Neutrophil (primary cell): ENCODE results near the gene CCDC201.

Experiments used
- H3K27ac ChIP-seq: fragments of 200-600 bp; sonication (generic); 2 replicates; pipeline ENCODE4 v1.5.1; 2016; ENCODE audit warnings: mild to moderate bottlenecking, moderate library complexity
- H3K27me3 ChIP-seq: fragments of 200-600 bp; sonication (generic); 2 replicates; pipeline ENCODE4 v1.6.0; 2016; ENCODE audit warnings: mild to moderate bottlenecking
- H3K36me3 ChIP-seq: fragments of 200-600 bp; sonication (generic); 2 replicates; pipeline ENCODE4 v1.5.1; 2017
- H3K4me1 ChIP-seq, 2 experiments: fragments of 200-600 bp in 1 of 2; sonication (generic) in 1 of 2; 1 replicate in 1 of 2; 2 replicates in 1 of 2; pipeline versions ENCODE4 v1.5.1 to v1.6.1; 2013 to 2016; ENCODE audit warnings: low read depth in 1 of 2, low read length in 1 of 2, mild to moderate bottlenecking in 1 of 2, moderate library complexity in 1 of 2; ENCODE audit not compliant: control insufficient read depth in 1 of 2, insufficient read depth in 1 of 2
- H3K4me3 ChIP-seq, 2 experiments: fragments of 200-600 bp in 1 of 2; sonication (generic) in 1 of 2; 1 replicate in 1 of 2; 2 replicates in 1 of 2; pipeline ENCODE4 v1.5.1; 2013 to 2016; ENCODE audit warnings: low read depth in 1 of 2, low read length in 1 of 2, mild to moderate bottlenecking in 1 of 2, moderate library complexity in 1 of 2
- H3K9me3 ChIP-seq: fragments of 200-600 bp; sonication (generic); 2 replicates; pipeline ENCODE4 v1.5.1; 2016
- TF ChIP-seq, protein P1 (sequence below): fragments of 200-600 bp; sonication (generic); IDR thresholded peaks from 2 replicates; pipeline ENCODE4 v1.5.1; 2016; ENCODE audit warnings: antibody characterized with exemption

CCDC201 gene

DNA sequence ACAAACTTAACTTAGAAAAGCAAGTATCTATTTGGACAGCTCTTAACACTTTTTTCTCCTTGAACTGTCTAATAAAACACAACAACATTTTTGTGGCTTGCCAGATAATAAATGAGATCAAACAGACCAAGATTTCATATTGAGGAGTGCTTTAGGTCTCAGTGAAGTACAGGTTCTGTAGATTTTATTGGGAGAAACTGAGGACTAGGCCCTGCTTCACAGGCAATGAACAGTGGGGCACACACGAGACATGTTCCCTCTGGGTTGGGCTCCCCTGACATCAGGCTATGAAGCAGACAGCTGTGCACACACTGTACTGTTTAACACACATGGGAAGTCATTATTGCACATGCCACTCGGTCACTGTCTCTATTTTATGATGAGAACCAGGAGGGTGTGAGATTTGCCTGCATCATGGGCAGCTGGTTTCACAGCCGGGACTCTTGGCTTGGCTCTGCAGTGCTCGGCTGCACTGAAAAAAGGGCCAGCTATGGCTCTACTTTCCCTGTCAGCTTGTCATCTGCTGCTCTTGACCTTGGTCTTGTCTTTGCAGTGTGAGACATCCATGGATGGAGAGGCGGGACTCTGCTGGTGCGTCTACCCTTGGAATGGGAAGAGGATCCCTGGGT lies 19.6 kb upstream of the CCDC201 start:
- TF ChIP-seq, protein P1, sequence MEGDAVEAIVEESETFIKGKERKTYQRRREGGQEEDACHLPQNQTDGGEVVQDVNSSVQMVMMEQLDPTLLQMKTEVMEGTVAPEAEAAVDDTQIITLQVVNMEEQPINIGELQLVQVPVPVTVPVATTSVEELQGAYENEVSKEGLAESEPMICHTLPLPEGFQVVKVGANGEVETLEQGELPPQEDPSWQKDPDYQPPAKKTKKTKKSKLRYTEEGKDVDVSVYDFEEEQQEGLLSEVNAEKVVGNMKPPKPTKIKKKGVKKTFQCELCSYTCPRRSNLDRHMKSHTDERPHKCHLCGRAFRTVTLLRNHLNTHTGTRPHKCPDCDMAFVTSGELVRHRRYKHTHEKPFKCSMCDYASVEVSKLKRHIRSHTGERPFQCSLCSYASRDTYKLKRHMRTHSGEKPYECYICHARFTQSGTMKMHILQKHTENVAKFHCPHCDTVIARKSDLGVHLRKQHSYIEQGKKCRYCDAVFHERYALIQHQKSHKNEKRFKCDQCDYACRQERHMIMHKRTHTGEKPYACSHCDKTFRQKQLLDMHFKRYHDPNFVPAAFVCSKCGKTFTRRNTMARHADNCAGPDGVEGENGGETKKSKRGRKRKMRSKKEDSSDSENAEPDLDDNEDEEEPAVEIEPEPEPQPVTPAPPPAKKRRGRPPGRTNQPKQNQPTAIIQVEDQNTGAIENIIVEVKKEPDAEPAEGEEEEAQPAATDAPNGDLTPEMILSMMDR = no peak

DNA sequence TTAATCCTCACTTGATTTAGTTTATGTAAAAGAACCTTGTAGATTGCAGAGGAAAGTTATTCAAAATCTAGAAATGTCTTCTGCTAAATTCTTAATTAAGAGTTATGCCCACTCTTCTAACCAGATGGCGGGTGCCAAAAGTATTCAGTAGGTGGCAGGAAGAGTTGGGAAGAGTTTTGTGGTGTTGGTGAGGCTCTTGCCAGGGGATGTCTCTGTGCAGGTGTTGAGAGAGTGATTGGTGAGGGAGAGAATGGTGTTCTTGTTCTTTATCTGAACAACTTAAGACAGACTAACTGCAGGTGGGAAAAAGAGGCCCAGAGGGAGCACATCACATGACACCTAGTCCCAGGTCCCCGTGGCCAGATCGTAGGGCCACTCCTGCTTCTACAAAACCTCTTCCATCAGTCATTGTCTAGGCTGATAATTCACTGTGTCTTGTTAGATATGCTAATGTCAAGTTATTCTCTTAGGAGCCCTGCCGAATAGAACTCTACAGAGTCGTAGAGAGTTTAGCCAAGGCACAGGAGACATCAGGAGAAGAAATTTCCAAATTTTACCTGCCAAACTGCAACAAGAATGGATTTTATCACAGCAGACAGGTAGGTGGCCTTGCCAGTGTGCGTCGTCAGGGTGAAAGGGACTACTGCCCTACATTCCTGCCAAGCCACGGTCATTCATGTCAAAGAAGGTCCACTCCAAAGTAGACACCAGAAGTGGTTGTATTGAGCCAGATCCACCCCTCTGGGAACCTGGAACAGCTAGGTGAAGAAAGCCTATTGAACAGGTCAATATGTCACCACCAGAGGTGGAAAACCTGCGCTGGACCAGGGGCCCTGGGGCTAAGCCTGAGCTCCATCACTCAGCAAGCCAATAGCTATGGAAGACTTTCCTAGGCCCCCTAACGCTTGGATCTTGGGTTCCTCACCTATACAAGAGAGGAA lies 18.9 kb upstream of the CCDC201 start:
- Histone ChIP-seq H3K9me3 (no peaks in the 10 kb centered on the region), H3K36me3 (no peaks in the 10 kb centered on the region), H3K27me3 (peaks cover 71% of the 10 kb centered on the region), H3K27ac (no peak overlapping the region), H3K4me1 (no peaks in the 10 kb centered on the region), H3K4me3 (no peak overlapping the region)
- TF ChIP-seq, protein P1 = no peak

More for the DNA sequence above, 19.6 kb upstream of the CCDC201 start:
- H3K4me3 ChIP-seq = no peak overlapping the region
- H3K9me3 ChIP-seq = no peaks in the 10 kb centered on the region
- H3K27me3 ChIP-seq = peaks cover 67% of the 10 kb centered on the region
- H3K36me3 ChIP-seq = no peaks in the 10 kb centered on the region
- H3K4me1 ChIP-seq = no peaks in the 10 kb centered on the region
- no peak overlapping the region for H3K27ac ChIP-seq

DNA sequence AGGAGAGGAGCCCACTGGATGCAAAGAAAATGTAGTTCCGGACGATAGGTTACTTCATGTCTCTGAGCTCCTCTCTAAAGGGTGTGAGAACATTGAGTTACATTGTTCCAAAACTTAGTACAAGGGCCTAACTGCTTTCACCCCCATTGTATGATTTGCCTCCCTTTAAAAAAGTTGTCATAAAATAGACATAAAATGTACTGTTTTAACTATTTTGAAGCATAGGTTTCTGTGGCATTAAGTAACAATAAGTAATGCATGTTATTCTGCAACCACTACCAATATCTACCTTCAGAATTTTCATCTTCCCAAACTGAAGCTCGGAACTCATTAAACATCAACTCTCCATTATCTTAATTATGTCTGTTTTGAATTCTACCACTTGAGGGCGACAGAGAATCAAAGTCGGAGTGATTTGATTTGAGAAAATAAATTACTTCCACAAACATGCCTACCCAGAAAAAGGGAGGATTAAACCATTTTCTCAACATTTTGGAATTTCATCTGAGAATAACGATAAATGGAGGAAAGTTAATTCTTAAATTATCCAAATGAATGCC lies 18.1 kb upstream of the CCDC201 start:
- TF ChIP-seq, protein P1 = no peak
- Histone ChIP-seq H3K36me3 (no peaks in the 10 kb centered on the region), H3K4me1 (no peaks in the 10 kb centered on the region)

DNA sequence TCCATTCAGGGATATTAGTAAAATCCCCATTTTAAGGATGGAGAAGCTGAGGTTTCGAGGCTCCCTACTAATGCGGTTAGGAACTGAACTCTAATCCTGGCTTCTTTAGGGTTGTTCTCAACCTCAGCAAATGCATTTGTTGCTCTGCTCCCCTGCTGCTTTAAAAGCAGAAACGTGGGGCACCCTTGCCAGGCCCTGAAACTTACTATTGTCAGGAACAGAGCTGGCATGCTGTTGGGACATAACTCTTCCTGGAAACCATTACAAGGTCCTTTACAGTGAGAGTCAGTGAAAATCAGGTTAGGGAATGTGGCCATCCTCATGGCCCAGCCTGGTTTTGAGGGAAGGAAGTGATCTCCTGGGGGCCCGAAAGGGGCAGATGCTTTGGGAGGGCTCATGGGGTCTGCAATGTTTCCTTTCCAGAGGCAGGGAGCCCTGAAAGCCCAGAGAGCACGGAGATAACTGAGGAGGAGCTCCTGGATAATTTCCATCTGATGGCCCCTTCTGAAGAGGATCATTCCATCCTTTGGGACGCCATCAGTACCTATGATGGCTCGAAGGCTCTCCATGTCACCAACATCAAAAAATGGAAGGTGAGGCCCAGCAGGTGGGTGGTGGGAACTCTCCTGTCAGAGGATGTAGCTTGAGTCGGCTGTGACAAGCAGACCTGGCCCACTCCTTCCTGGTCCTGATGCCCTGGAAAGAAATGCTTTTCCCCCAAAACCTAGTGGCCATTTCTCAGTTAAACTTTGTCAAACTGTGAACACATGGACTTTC lies 17.4 kb upstream of the CCDC201 start:
- Histone ChIP-seq H3K4me1 (no peaks in the 10 kb centered on the region), H3K36me3 (no peaks in the 10 kb centered on the region), H3K9me3 (no peaks in the 10 kb centered on the region), H3K27me3 (peaks cover 71% of the 10 kb centered on the region), H3K4me3 (no peak overlapping the region), H3K27ac (no peak overlapping the region)
- TF ChIP-seq, protein P1 = no peak

More for the DNA sequence above, 18.1 kb upstream of the CCDC201 start:
- Histone ChIP-seq H3K27ac (no peak overlapping the region), H3K4me3 (no peak overlapping the region), H3K9me3 (no peaks in the 10 kb centered on the region), H3K27me3 (peaks cover 71% of the 10 kb centered on the region)

DNA sequence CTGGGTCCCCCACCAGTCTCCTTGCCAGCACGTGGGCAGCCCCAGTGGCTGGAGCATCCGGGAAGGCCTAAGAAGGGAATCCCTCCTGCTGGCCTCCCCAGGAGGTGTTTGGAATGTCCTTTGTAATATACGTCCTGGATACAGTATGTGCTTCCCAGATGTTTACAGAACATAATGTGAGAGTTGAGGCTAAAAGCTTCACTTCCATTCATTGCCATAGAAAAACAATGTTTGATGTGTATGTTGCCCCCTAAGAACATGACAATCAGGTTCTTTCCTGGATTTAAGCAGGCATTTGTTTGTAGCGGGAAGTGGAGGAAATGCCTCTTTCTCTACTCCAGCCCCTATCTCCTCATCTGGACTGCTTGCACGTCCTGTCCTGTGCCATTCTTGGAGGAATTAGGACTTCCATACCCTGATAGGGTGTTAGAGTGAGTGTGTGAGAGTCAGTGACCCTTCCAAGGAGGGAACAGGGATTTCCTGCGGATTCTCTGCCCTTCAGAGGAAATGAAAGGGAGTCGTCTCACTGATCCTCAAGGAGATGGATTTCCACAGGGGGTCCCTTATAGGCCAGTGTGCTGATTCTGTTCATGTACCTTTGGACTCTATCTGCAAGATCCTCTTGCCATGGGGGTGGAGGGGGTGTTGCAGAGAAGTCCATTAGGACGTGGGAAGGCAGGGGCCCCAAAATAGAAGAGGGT lies 16.6 kb upstream of the CCDC201 start:
- no peak overlapping the region for H3K27ac ChIP-seq
- no peaks in the 10 kb centered on the region for H3K9me3 ChIP-seq
- peaks cover 74% of the 10 kb centered on the region for H3K27me3 ChIP-seq
- no peak overlapping the region for H3K4me3 ChIP-seq
- H3K36me3 ChIP-seq = no peaks in the 10 kb centered on the region
- TF ChIP-seq, protein P1 = no peak
- no peaks in the 10 kb centered on the region for H3K4me1 ChIP-seq
